GM18505 (cell line): Measurements from ENCODE around the gene SAP30BP.

Source experiments
- ATAC-seq: cut with Tn5 transposase; IDR thresholded peaks from one replicate; pipeline ENCODE4 v1.9.1; 2021; ENCODE audit not compliant: unreplicated experiment
- POLR2A ChIP-seq: IDR thresholded peaks from 4 replicates; pipeline ENCODE4 v1.6.1; 2011; ENCODE audit warnings: borderline replicate concordance; ENCODE audit not compliant: insufficient read depth, insufficient read length; ENCODE audit errors: extremely low read depth

SAP30BP gene

DNA sequence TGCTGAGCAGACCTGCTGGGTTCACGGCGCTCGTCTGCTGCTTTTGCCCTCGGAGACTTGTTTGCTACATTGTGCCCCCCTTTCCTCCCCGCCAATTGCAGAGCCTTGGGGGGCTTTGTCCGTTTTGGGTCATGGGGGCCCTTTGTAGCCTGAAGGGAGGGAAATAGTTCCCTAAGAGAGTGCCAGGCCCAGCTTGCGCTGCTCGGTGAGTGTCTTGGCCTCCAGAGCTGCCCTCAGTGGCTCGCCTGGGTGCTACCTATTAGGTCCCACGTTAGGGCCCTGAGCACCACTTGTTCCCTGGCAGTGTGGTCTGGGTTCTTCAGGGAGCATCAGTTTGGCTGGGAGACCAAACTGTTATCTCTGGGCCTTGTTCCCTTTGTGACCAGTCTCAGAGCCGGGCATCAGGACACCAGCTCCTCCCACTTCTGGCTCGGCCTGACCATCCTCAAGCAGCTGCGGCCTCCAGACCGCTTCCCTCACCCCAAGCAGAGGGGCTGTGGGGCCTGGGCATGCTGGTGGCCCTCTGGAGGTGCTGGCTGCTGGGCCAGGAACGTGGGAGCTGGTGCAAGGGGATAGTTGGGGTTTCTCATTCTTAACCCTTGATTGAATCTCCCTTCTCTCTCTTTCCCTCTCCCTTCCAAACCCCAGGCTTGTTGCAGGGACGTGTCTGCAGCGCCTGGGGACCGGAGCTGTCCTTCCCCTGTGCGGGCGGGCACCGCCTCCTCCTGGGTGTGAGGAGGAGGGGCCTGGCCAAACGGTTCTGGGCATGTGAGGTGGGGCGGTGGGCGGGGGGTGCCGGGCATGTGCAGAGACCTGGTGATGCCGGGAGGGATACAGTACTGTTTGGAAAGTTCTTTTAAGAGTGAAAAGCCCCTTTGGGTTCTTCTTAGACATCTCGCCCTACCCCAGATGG, 38.1 kb downstream of the SAP30BP start:
- ATAC-seq: no peak
- TF ChIP-seq POLR2A: no peak

DNA sequence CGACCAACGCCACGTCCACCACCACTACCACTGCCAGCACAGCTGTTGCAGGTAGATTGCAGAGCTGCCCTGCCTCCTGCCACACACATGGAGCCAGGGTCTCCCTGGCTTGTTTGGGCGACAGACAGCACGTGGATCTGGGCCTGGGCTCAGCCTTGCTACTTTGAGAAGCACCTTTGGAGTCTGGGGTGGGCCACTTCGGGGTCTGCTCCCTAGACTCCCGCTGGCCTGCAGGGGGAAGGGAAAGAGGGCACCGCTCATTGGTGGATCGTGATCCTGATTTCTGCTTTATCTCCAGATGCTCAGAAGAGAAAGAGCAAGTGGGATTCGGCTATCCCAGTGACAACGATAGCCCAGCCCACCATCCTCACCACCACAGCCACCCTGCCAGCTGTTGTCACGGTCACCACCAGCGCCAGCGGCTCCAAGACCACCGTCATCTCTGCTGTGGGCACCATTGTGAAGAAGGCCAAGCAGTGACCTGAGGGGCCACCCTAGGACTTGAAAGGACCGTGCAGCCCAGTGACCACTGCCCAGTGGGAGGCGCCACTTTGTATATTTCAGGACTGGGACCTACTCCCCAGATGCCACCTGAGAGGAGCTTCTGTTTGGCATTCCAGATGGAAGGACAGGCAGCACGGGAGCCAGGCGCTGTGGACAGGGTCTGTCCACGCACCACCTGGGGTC, 39.0 kb downstream of the SAP30BP start:
- TF ChIP-seq POLR2A: no peak
- no peak for ATAC-seq

DNA sequence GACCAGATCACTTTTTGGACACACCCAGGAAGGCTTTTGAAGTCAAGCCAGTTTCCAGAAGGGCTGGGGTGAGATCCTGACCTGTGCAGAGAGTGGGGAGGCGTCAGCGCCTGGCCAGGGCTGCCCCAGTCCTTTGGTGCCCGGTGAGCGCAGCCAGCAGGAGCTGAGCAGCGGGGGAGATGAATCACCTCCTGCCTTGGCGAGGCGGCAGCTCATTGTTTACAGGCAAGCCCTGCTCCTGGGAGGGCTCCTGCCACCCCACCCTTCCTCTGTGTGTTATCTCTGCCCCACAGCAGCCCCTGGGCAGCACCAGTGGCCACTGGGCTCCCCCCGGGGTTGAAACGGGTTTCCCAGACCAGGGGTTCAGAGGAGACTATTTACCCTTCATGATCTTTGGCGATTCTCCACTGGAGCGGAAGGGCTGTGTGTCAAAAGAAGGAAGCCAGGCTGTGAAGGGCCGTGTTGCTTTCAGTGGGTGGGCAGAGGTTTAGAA, 40.0 kb downstream of the SAP30BP start:
- TF ChIP-seq POLR2A: no peak
- ATAC-seq: no peak

DNA sequence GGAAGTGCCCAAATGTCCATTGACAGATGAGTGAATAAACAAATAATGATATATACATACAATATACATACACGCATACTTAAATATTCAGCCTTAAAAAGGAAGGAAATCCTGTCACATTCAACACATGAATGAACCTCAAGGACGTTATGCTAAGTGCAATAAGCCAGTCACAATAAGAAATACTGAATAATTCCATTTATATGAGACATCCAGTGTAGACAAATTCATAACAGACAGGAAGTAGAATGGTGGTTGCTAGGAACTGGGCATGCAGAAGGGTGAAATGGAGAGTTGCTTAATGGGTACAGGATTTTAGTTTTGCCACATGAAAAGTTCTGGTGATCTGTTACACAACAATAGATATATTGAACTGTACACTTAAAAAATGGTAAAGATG, 45.3 kb downstream of the SAP30BP start:
- TF ChIP-seq POLR2A: no peak
- ATAC-seq: no peak

DNA sequence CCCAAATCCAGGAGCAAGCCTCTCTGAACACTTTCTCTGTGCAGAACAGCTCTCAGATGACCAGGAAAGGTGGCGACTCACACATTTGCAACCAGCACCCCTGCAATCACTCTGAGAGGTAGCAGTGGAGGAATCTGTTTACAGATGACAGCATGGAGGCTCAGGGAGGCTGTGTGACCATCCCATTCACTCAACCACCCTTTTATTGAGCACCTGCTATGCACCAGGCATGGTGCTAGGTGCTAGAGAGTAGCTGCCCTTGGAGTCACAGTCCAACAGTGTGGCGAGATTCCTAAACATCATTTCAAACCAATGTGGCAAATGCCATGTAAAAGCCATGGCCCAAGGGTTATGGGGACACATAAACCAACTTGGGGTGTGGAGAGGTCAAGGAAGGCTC, 52.6 kb downstream of the SAP30BP start:
- no peak for TF ChIP-seq POLR2A

DNA sequence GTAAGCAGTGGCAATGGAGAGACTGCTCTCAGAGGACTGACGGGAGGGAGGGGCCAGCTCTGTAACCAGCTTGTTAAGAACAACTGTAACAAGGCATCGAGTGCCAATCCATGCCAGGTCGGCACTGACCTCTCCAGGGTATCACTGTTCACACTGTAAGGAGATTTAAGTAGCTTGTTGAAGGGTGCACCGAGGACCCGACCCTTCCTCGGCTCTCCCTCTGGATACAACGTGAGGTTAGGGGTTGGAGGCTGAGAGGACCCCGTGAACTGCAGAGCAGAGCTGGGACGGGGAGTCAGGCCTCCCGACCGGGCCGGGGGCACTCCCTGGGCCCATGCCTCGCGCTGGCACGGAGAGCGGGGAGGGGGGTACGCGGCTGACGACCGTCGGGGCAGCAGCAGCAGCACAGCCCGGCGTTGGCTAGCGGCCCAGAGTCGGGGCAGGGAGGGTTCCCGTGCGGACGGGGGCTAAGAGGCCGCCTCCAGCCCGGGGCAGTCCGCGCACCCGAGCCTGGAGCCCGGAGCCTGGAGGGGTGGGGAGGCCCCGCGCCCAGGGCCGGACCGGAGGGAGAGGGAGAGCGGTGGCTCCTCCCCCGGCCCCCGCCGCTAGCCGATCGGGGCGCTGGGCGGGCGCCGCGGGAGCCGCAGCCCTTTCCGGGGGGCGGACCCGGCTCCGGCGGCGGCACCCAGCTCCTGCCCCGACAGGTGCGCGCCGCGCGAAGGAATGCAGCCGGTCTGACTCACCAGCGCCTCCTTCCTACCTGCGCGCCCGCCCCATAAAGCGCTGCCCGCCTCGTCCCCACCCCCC, 53.7 kb downstream of the SAP30BP start, which contains the start of gene ITGB4:
Gene ITGB4, plus strand, starts transcription at position 804 of the 807 bp plus-strand sequence. CDS start 3,245 bp downstream, outside the sequence.
- TF ChIP-seq POLR2A: no peak
- ATAC-seq: no peak

More for the DNA sequence above, 52.6 kb downstream of the SAP30BP start:
- no peak for ATAC-seq

DNA sequence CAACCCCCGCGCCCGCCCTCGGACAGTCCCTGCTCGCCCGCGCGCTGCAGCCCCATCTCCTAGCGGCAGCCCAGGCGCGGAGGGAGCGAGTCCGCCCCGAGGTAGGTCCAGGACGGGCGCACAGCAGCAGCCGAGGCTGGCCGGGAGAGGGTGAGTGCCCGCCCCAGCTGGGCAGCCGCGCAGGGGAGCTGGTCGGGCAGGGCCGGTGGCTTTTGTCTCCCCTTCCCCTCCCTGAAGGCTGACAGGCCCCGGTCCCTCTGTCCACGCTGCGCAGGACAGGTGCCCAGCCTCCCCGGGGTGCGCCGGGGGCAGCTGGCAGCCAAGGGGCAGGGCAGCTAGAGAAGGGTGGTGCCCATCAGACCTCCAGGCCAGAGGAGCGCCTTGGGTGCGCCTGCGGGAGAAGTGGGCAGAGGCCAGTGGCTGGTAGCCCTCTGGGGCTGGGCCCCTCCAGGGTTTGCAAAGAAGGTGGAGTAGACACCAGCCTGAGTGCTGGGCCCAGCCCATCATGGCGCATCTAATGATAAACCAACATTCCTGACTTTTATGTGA, 54.4 kb downstream of the SAP30BP start:
- no peak for ATAC-seq
- no peak for TF ChIP-seq POLR2A

DNA sequence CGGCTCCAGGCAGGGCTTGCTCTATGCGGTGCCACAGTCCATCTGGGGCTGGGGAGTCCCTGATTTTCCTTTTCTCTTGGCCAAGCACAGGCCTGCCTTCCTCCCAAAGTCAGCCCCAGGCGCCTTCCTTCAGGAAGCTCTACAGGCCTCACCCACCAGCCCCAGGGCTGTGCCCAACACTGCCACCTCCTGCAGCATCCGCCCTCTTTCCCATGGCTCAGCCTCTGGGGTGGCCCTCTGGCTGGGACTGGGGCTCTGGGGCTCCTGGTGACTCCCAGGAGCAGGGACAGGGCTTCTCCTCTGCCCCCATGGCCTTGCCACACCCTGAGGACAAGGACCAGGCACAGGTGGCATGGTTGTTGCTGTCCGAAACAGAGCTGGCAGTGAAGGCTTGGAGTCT, 54.9 kb downstream of the SAP30BP start:
- no peak for ATAC-seq
- no peak for TF ChIP-seq POLR2A

DNA sequence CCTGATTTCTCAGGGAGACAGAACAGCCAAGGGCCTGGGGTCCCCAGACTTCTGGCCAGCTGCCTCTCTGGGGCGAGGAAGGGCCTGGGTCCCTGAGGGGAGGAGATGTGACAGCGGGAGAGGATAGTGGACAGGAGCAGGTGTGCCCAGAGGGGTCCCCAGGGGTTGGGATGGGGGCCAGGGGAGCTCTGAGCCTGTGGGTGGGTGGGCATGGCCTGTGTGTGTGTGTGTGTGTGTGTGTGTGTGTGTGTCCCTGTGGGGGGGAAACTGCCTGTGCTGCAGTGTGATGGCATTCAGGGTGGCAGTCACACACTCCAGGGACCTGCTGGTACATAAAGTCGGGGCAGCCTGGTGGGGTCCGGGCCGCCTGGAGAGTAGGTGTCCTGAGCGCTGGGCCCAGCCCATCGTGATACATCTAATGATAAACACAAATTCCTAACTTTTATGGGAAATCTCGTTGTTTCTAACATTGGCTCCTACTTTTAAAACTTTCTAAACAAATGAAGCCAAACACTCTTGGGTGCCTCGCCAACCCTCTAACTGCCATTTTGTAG, 55.5 kb downstream of the SAP30BP start:
- no peak for ATAC-seq

DNA sequence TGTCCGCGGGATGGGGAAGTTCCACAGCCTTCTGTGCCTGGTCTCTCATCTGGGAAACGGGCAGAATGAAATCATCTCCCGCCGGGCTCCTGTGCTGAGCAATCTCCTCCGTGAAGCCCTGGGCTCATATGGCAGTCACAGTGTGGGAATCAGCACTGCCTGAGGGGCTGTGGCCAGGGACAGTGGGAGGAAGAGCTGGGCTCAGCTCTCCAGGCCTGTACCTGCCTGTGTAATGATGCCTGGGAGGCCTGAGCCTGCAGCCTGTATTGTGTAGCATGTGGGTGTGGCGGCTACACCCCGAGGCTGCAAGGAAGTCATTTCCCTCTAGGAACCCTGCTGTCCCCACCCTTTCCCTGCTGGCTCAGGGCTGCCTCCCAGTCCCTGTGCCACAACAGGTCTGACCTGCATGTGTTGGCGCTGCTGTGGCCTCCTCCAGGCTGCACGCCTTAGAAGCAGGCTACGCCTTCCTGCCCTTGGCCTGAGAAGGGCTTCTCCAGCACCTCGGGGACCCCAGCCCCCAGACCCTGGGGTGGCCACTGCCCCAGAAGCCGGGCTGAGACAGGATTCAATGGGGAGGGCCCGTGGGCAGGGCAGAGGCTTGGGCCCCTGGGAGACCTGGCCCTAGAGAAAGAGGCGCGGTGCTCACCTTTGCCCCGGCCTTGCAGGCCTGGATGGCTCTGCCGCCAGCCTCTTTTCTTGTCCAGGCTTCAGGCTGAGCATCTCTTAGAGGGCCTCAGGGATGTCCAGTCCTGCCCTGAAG, 56.2 kb downstream of the SAP30BP start:
- TF ChIP-seq POLR2A: no peak
- no peak for ATAC-seq

More for the DNA sequence above, 55.5 kb downstream of the SAP30BP start:
- no peak for TF ChIP-seq POLR2A

DNA sequence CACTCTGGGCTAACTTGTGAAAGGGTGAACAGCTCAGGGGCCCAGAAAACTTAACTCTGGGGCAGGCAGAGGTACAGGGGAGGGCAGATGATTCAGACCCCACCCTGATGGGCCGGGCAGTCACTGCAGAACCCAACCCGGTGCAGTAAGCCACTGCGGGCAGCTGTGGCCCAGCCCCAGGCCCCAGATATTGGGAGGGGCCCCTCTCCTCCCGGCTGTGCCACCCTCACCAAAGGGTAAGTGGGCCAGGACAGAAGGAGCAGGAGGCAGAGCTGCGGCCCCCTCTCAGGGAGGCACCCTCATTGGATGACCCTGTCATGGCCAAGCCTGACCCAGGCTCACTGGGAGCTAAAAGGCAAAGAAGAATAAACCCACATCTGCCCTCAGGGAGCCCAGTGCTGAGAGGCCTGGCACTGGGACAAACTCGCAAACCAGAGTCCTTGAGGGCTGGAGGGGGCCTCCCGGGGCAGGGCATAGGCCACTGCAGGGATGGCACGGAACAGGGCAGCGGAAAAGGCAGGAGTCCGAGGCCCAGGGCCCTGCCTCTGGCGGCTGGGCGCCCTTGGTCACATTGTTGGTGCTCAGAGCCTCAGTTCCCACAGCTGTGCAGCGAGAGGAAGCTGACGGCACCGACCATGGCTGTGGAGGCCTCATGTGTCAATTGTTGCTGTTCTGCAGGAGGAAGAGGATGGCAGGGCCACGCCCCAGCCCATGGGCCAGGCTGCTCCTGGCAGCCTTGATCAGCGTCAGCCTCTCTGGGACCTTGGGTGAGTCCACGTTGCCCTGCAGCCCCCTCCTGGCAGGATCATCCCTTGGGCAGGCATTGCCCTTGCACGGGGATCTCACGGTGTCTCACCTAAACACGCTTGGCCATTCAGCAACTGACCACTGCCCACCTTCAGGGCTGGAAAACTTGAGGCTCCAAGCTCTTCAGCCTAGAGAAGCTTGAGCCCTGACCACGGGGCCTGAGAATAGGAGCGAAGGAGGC, 57.2 kb downstream of the SAP30BP start:
- ATAC-seq: no peak

More for the DNA sequence above, 57.2 kb downstream of the SAP30BP start:
- no peak for TF ChIP-seq POLR2A
